Caco-2 (cell line): Measurements from ENCODE around the gene RIOX2. TPM values are rescaled to one million over a fixed set of nuclear protein-coding genes. Genes with fewer than 3 reads are reported as not detected.
"Not testable (repeated sequence)": the region's sequence is repeated elsewhere in the genome, so short reads cannot be mapped to it uniquely, and the experiment has no call there.

ENCODE experiments used
- BruUV-seq: library from RNA; stranded (reverse); fragments of 400-500 nt; replicated peaks from 2 replicates; lab custom pipeline; 2021; lab: Mats Ljungman, UMichigan
- CTCF ChIA-PET: fragments of 300-600 bp; sonication (Branson Sonifier 250); formaldehyde crosslinking; loops from one replicate; lab custom pipeline; 2022; ENCODE audit warnings: antibody characterized with exemption; lab: Charles Lee
- POLR2A ChIA-PET: fragments of 300-600 bp; sonication (Branson Sonifier 250); formaldehyde crosslinking; loops from one replicate; lab custom pipeline; 2022; ENCODE audit warnings: antibody characterized with exemption; lab: Charles Lee
- DNase-seq, 2 experiments: peaks; one replicate each; pipeline versions ENCODE4 v3.0.0 to v3.0.0-alpha.2; 2020 to 2022
- H3K27me3 ChIP-seq: replicated peaks from 2 replicates; pipeline ENCODE4 v1.6.0; 2011; ENCODE audit warnings: low read length; ENCODE audit not compliant: control insufficient read depth, insufficient read depth
- H3K36me3 ChIP-seq: 2 replicates; pipeline ENCODE4 v1.5.1; 2011; ENCODE audit warnings: low read length; ENCODE audit not compliant: control insufficient read depth, insufficient read depth
- H3K4me1 ChIP-seq: fragments of 250-450 bp; sonication (Bioruptor Pico); 2 replicates; pipeline ENCODE4 v1.5.1; 2020; ENCODE audit warnings: mild to moderate bottlenecking
- H3K4me3 ChIP-seq: 2 replicates; pipeline ENCODE4 v1.5.1; 2011; ENCODE audit warnings: low read depth, mild to moderate bottlenecking, control low read depth, low read length
- H3K9me3 ChIP-seq: fragments of 250-450 bp; sonication (Bioruptor Pico); 2 replicates; pipeline ENCODE4 v1.5.1; 2020; ENCODE audit warnings: mild to moderate bottlenecking, moderate library complexity
- H3K27ac Mint-ChIP-seq: one replicate; pipeline ENCODE4 v1.8.0; 2022; ENCODE audit warnings: mixed read lengths; ENCODE audit not compliant: unreplicated experiment
- H3K27me3 Mint-ChIP-seq: one replicate; pipeline ENCODE4 v1.8.0; 2022; ENCODE audit warnings: mixed read lengths; ENCODE audit not compliant: insufficient read depth, unreplicated experiment
- H3K36me3 Mint-ChIP-seq: one replicate; pipeline ENCODE4 v1.8.0; 2022; ENCODE audit warnings: mild to moderate bottlenecking, mixed read lengths; ENCODE audit not compliant: insufficient read depth, unreplicated experiment
- H3K4me1 Mint-ChIP-seq: one replicate; pipeline ENCODE4 v1.8.0; 2022; ENCODE audit warnings: low read depth, mixed read lengths; ENCODE audit not compliant: unreplicated experiment
- H3K4me3 Mint-ChIP-seq: one replicate; pipeline ENCODE4 v1.8.0; 2022; ENCODE audit warnings: mild to moderate bottlenecking, moderate library complexity, mixed read lengths; ENCODE audit not compliant: unreplicated experiment
- H3K9me3 Mint-ChIP-seq: one replicate; pipeline ENCODE4 v1.8.0; 2022; ENCODE audit warnings: mixed read lengths; ENCODE audit not compliant: unreplicated experiment
- CTCF ChIP-seq, 2 experiments: fragments of 200-600 bp in 1 of 2; IDR thresholded peaks; 1 replicate in 1 of 2; 2 replicates in 1 of 2; pipeline versions ENCODE4 v1.5.1 to v1.8.0; 2011 to 2022; ENCODE audit warnings: antibody characterized with exemption in 1 of 2, control low read depth in 1 of 2, inconsistent platforms in 1 of 2, low read depth in 1 of 2, low read length in 1 of 2, mild to moderate bottlenecking in 1 of 2, moderate library complexity in 1 of 2; ENCODE audit not compliant: insufficient read depth in 1 of 2, severe bottlenecking in 1 of 2, unreplicated experiment in 1 of 2
- intact Hi-C: fragments of 100-400 bp; cut with micrococcal nuclease; formaldehyde crosslinking; loops from one replicate; pipeline ENCODE4 v1.10.0; 2022; ENCODE audit not compliant: unreplicated experiment
- total RNA-seq: library from RNA; stranded (reverse); gene quantifications from 2 replicates; pipeline ENCODE4 v1.2.3, GENCODE V29; 2022

The RIOX2 gene
- total RNA-seq, 1 experiment from 2014 or later: 25.0 TPM

- POLR2A ChIA-PET: interaction anchor here (0.7 kb wide), 1 partner anchor 22 kb away, joined by 3 read pairs; no protein-coding TSS in a partner anchor
- intact Hi-C loops: no loop called here
- Mint-ChIP-seq H3K4me3 (no peak overlapping the region), H3K9me3 (no peaks in the 10 kb centered on the region), H3K36me3 (no peaks in the 10 kb centered on the region), H3K4me1 (no peaks in the 10 kb centered on the region), H3K27ac (no peak overlapping the region), H3K27me3 (no peaks in the 10 kb centered on the region)
- H3K27me3 ChIP-seq: no peaks in the 10 kb centered on the region
- CTCF ChIA-PET: interaction anchor here (1.4 kb wide), 1 partner anchor 9 kb away, joined by 5 read pairs; no protein-coding TSS in a partner anchor
- TF ChIP-seq CTCF (IDR thresholded peaks at IDR 0.05; ENCODE audit: insufficient read depth in 1 of 2, low read depth in 1 of 2, low read length in 1 of 2, severe bottlenecking in 1 of 2, unreplicated experiment in 1 of 2): no peak
- peaks cover 13% of the 10 kb centered on the region for H3K4me1 ChIP-seq
- H3K4me3 ChIP-seq: no peak overlapping the region
- H3K36me3 ChIP-seq: no peaks in the 10 kb centered on the region
- H3K9me3 ChIP-seq: no peaks in the 10 kb centered on the region
- no TSS peak for BruUV-seq
- no peak for DNase-seq
Measured at GRCh38 chr3:98014268-98014585, 42.0 kb upstream of the RIOX2 start.

GRCh38 chr3:98013411-98014267, 41.4 kb upstream of the RIOX2 start:
- no peaks in the 10 kb centered on the region for H3K4me1 Mint-ChIP-seq
- H3K9me3 ChIP-seq: no peaks in the 10 kb centered on the region
- H3K27me3 ChIP-seq: no peaks in the 10 kb centered on the region
- no peak overlapping the region for H3K4me3 Mint-ChIP-seq
- peaks cover 13% of the 10 kb centered on the region for H3K4me1 ChIP-seq
- intact Hi-C loops: no loop called here
- no peaks in the 10 kb centered on the region for H3K9me3 Mint-ChIP-seq
- BruUV-seq: no TSS peak
- no peaks in the 10 kb centered on the region for H3K36me3 Mint-ChIP-seq
- H3K4me3 ChIP-seq: no peak overlapping the region
- H3K36me3 ChIP-seq: no peaks in the 10 kb centered on the region
- ChIA-PET CTCF (interaction anchor here (1.4 kb wide), 1 partner anchor 10 kb away, joined by 5 read pairs; no protein-coding TSS in a partner anchor), POLR2A (no interaction called here)
- no peak for TF ChIP-seq CTCF (IDR thresholded peaks at IDR 0.05; ENCODE audit: insufficient read depth in 1 of 2, low read depth in 1 of 2, low read length in 1 of 2, severe bottlenecking in 1 of 2, unreplicated experiment in 1 of 2)
- DNase-seq: no peak
- H3K27me3 Mint-ChIP-seq: no peaks in the 10 kb centered on the region
- no peak overlapping the region for H3K27ac Mint-ChIP-seq

- Mint-ChIP-seq H3K4me3 (no peak overlapping the region), H3K4me1 (no peaks in the 10 kb centered on the region), H3K27ac (no peak overlapping the region), H3K9me3 (no peaks in the 10 kb centered on the region), H3K36me3 (no peaks in the 10 kb centered on the region), H3K27me3 (no peaks in the 10 kb centered on the region)
- Histone ChIP-seq H3K36me3 (no peaks in the 10 kb centered on the region), H3K4me1 (peaks cover 13% of the 10 kb centered on the region), H3K27me3 (no peaks in the 10 kb centered on the region), H3K4me3 (no peak overlapping the region), H3K9me3 (no peaks in the 10 kb centered on the region)
- no peak for DNase-seq
- no peak for TF ChIP-seq CTCF (IDR thresholded peaks at IDR 0.05; ENCODE audit: insufficient read depth in 1 of 2, low read depth in 1 of 2, low read length in 1 of 2, severe bottlenecking in 1 of 2, unreplicated experiment in 1 of 2)
- intact Hi-C loops: no loop called here
- POLR2A ChIA-PET: no interaction called here
- no TSS peak for BruUV-seq
- CTCF ChIA-PET: no interaction called here
Measured at GRCh38 chr3:98012979-98013378, 40.7 kb upstream of the RIOX2 start.

- BruUV-seq, H3K9me3 Mint-ChIP-seq, CTCF ChIA-PET, H3K4me3 ChIP-seq, H3K27me3 ChIP-seq, H3K4me1 Mint-ChIP-seq, DNase-seq, H3K36me3 Mint-ChIP-seq, H3K27me3 Mint-ChIP-seq, intact Hi-C loops, H3K4me3 Mint-ChIP-seq, H3K36me3 ChIP-seq, H3K9me3 ChIP-seq, H3K27ac Mint-ChIP-seq, POLR2A ChIA-PET: not testable (repeated sequence)
- peaks cover 13% of the 10 kb centered on the region for H3K4me1 ChIP-seq
Measured at GRCh38 chr3:98010883-98011449, 38.7 kb upstream of the RIOX2 start.
